Measurements from ENCODE around the gene SDK1.

SDK1 gene

GRCh38 chr7:4014346-4015050 is 713.4 kb downstream of the SDK1 start:
- no peak for DNase-seq (ENCODE audit: low read depth in 2 of 2)

- DNase-seq (ENCODE audit: low read depth in 2 of 2) = no peak
Observed at GRCh38 chr7:4015371-4015770, 714.3 kb downstream of the SDK1 start.

DNA sequence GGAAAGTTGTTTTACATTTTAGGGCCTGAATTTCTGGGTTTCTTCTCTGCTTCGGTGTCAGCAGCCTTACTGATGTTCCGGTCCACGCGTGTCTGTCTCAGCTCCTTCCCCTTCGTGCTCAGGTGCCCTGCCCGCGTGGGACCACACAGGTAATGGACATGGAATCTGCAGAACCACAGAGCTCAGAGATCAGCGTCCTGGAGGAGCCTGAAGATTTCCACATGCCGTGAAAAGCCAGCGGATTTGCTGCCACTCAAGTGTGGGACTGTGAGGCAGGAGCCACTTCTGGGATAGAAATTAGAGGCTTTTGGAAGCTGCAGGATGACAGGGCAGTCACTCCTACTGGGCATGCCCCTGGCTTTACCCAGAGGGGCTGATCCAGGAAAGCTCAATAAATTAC is 714.9 kb downstream of the SDK1 start:
- no peak for DNase-seq (ENCODE audit: low read depth in 2 of 2)

- DNase-seq (ENCODE audit: low read depth in 2 of 2) = no peak
Observed at GRCh38 chr7:4017081-4017480, 716.0 kb downstream of the SDK1 start.

DNA sequence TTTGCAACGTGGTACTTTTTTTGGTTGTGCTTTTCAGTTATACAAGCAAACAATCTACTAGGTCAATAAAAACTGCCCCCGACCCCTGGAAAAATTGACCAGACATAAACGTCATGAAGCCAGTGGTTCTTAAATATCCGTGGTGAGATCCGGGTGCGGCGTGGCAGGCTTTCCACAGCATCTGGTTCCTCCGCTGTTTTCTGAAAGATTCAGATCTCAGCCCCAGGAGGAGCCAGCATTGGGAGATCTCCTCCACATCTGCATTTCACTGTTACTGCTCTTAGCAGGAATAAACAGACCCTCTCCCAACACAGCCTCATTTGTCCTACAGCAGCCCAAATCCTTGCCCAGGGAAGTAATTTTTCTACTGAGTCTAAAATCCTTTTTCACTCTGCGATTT is 716.7 kb downstream of the SDK1 start:
- DNase-seq (ENCODE audit: low read depth in 2 of 2) = no peak

DNA sequence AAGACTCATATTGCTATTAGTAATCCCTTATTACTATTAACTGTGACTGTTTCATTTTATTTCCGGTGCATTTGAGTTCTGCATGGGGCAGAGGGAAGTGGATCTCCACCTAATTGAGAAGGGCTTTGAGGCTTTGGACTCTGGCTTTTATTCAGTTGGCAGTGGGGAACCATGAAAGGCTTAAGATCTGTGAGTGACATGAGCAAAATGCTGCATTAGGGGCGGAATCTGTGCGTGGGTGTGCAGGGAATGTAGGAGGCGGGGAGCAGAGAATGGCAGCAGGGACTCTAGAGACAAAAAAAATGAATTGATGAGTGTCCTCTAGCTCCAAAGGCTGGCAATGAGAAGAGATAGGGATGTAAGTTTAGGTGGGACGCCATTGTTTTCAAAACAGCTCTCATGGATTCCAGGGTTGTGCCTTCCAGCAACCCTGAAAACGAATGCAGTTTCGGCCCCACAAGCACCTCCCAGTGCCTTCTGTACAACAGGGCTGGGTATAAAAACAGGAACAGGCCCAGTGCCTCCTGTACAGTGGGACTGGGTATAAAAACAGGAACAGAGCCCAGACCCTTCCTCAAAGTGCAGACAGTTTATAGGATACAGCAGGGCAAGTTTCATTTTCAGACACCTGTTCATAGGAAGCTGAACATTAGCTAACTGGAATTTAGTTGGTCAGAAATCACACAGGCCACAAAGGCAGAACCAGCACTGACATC is 717.7 kb downstream of the SDK1 start:
- no peak for DNase-seq (ENCODE audit: low read depth in 2 of 2)

DNA sequence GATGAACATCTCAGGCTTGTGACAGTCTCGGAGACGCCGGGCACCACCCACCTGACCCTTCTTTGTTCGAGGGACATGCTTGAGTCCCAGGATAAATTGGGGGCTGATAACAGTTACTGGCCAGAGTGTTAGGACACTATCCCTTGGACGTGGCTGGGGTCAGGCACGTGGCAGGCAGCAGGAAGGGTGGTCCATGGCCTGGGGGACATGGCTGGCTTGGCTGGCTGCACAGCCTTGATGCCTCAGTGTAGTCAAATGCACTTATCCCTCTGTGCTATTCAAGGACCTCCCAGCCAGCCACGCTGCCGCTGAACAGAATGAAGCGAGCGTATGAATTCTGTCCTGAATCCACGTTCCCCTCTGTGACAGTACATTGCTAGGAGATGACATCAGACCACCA is 719.0 kb downstream of the SDK1 start:
- no peak for DNase-seq (ENCODE audit: low read depth in 2 of 2)

DNA sequence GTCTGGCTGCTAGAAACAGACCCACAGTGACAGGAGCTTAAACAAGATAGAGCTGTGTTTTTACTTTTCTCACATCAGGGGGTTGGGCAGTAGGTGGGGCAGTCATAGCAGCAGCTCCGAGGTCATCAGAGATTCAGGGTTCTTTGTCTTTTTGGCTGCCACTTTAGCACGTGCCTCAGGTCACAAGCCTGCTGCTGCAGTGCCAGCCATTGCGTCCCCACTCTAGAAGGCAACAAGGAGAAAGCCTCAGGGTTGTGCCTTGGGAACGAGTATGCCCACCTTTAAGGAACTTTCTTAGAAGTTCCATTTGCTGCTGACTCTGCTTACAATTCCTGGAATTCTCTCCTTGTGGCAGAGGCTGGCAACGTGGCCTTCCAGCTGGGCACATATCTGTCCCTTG is 720.4 kb downstream of the SDK1 start:
- DNase-seq (ENCODE audit: low read depth in 2 of 2) = no peak

GRCh38 chr7:4022265-4022664 is 721.2 kb downstream of the SDK1 start:
- no peak for DNase-seq (ENCODE audit: low read depth in 2 of 2)

DNA sequence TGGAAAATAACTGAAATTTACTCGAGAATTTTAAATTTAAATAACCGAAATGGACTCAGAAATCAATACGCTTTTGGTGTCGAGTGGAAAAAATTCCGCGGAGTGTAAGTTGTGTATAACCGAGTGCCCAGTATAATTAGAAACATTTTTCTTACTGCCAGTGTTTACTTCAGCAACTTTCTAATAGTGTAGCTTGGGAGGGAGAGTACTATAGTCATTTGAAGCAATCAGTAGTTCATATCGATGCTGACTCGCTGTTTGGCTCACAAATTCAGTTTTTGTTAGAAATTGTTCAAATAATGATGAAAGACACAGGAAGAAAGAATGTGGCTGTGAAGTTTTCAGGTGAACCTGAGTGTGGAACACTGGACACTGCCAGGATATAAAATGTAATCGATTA is 722.5 kb downstream of the SDK1 start:
- DNase-seq (ENCODE audit: low read depth in 2 of 2) = no peak

DNA sequence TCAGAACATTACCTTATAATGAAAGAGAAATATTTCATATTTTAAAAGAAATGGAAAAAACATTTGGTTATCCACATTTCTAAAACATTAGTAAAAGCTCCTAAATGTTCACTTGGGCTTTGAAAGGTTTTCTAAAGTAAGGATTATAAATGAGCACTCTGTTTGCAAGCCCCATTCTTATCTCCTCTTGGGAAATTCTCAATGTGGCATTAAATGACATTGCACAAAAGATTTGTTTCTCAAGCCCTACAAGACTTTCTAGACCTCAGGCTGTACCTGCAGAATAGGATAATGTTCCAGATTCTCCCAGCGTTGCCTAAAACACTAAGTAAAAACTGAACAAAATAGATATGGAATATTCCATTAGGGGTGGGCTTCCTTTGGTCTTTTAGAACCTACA is 723.1 kb downstream of the SDK1 start:
- no peak for DNase-seq (ENCODE audit: low read depth in 2 of 2)

DNA sequence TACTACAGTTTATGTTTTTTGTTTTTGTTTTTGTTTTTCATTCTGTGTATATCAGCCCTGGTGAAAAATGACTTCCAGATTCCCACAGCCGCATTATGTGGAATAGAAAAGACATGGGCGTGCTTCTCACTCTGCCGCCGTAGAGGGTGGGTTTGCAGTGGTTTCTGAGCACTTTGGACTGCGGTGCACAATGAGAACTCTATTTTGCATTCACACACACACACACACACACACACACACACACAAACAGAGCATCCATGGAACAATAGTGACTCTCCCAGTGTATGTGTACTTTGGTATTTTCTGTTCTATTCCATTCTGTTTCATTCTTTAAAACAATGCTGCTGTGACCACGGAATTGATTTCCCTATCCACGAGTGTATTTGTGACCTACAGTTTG is 723.8 kb downstream of the SDK1 start:
- no peak for DNase-seq (ENCODE audit: low read depth in 2 of 2)

DNA sequence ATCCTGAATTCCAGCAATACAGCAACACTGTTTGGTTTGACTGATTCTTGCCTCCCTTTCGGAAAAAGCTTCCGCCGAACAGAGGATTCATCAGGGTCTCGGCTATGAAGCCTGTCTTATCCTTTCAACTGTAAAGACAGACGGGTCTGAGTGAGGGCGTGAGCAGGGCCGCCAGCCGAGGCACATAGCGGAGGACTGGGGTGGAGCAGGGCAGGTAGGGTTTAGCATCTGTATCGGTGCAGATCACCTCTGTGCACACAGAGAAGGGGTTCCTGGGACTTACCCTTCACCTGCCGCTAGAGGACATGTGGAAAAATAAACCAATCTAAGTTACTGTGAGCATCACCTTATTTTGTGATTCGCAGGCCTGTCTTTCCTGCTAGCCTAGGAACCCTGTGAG is 724.2 kb downstream of the SDK1 start:
- DNase-seq (ENCODE audit: low read depth in 2 of 2) = no peak

DNA sequence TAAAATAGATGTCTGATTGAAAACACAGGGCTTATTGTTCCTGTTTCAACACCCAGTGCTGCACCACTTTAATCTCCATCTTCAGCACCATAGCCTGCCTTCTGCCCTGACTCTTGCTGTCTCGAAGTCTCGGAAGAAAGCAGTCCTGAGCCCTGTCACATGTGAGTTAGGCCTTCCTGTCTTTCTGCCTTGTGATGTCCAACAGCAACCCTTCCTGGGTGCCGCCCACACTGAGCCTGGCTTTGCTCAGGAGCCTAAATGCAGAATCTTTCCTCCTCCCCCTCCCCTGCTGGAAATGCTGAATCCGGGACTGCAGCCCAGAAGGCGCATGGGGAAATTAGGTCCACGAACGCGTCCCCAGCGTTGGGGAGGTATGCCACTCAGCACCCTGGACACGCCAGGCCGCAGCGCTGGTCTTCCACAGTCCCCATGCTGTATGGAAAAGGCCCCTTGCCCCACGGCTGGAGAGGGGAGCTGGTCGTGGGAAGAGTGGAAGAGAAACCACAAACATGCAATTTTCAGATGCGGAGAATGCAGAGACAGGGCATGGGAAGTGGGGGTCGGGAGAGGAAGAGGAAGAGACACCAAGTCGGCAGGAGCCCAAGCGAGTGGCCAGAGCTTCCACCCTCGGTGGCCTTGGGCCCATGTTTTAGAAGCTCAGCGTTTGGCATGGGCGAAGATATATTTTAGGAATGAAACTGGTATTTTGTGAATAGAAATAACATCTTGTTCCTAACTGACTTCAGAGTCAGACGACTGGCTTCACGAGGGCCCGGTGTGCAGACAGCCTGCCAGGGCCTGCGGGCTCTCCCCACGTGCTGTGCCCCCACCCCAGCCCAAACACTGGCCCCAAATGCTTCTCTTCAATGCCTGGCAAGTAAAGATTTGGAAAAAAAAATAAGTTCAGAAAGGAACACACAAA is 724.9 kb downstream of the SDK1 start:
- no peak for DNase-seq (ENCODE audit: low read depth in 2 of 2)

DNA sequence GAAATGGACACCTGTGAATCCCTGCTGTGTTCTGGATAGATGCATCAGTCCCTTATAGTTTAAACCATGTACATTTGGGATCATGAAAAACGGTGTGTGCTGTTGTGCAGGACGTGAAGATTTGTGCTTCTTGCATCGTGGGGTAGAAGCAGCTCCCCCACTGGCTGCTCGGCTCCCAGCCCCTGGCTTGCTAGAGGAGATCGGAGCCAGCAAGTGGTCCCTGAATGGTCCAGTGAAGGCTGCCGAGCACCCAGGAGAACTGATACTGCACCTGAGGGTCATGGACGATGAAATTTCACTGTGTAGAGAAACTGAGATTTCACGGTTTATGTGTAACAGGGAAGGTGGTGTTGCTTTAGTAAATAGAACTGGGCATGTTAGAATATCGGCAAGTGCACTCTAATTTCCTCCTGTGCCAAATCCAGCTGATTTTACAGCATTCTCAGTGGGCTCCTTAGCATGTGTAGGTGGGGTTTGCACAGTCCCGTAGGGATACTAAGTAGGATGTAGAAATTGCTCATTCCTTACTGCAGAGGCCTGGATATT is 726.0 kb downstream of the SDK1 start:
- no peak for DNase-seq (ENCODE audit: low read depth in 2 of 2)

DNA sequence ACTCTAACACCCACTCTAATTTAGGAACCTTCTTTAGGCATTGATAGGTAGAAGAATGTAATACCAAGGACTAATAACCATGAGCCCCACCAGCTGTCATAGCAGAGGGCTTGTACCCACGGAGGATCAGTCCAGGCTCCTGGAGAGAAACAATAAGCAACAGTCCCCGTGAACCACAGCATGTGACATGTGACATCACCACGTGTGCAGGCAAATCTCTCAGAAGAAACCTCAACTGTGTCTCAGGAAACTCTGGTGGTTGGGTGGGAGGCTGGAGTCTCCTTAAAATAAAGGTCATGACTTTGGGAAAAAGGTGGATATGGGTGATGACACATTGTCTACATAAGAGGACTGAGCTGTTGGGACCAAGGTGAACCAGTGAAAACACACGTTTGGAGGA is 727.2 kb downstream of the SDK1 start:
- DNase-seq (ENCODE audit: low read depth in 2 of 2) = no peak

DNA sequence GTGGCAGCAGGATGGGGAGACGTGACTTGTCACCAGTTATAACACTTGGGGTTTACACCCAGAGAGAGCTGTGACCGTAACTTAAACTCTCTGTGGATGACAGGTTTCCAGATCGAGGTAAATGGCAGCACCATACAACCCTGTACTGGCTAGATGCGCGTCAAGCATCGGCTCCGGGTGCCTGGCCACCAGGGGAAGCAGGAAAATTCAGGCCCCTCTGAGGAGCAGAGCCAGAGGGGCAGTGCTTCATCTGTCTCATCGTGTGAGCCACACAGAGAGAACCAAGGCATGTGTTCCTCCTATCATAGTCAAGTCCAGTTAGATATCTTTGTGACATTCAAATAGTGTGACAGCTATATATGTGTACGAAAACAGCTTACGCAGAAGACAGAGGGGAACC is 728.9 kb downstream of the SDK1 start:
- DNase-seq (ENCODE audit: low read depth in 2 of 2) = no peak

DNA sequence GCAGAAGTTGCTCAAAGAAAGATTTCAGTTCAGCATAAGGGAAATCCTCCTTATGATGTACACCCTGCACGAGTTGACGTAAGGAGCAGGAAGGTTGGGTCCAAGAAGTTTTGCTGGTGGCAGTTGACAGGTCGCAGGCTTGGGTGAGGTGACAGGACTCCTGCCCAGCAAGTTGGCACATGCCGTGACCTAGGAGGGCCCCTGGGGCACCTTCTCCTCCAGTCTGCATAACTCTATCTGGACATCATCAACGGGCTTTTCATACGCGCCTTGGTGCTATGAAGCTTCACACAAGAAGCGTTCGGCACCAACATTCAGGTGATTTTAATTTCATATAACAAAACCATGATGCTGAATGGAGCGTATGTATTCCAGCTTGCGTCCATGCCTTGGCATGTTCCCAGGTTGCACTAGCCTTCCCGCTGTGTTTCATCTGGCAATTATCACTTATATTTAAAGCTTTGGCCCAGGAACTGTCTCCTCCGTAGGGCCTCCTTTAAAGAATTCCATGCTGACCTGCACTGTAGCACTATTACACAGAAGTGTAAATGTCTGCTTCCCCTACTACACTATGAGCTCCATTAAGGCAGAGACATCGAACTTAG is 729.4 kb downstream of the SDK1 start:
- no peak for DNase-seq (ENCODE audit: low read depth in 2 of 2)

DNA sequence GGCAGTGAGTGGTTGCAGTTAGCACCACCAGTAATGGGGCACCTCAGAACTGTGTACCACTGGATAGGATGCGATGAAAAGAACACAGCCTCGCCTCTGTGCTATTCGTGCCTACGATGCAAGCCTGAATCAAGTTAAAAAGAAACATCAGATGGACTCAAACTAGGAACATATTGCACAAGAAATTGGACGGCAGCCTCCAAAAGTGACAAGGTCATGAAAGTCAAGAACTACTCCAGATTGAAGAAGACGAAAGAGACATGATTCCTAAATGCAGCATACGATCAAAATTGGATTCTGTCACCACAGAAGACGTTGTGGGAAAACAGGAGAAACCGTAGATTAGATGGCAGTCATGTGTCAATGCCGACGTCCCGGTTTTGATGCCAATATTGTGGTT is 732.9 kb downstream of the SDK1 start:
- no peak for DNase-seq (ENCODE audit: low read depth in 2 of 2)

DNA sequence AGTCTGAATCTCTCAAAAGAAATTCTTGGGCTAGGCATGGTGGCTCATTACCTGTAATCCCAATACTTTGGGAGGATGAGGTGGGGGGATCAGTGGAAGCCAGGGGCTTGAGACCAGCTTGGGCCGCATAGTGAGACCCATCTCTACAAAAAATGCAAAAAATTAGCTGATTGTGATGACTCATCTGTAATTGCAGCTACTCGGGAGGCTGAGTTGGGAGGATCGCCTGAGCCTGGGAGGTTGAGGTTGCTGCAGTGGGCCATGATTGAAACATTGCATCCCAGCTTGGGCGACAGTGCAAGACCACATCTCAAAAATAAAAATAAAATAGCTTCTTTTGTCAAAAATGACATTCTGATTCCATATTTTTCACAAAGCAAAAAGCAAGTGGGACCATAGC is 736.3 kb downstream of the SDK1 start:
- no peak for DNase-seq (ENCODE audit: low read depth in 2 of 2)

GRCh38 chr7:4037877-4038276 is 736.8 kb downstream of the SDK1 start:
- DNase-seq (ENCODE audit: low read depth in 2 of 2) = no peak

Data from stimulated activated CD4-positive, alpha-beta T cell treated with anti-CD3 and anti-CD28 coated beads, Interleukin-12 subunit alpha, Interleukin-12 subunit beta, amount 100 ng/mL, for 24 hours (primary cell).